NCI-H774 (cell line): ENCODE measurements around the gene GLB1L3.
"Not testable (repeated sequence)": the region's sequence is repeated elsewhere in the genome, so short reads cannot be mapped to it uniquely, and the experiment has no call there.

Experiments
- DNase-seq: peaks from one replicate; lab custom pipeline; 2025; lab: John Stamatoyannopoulos, UW

The GLB1L3 gene

DNA sequence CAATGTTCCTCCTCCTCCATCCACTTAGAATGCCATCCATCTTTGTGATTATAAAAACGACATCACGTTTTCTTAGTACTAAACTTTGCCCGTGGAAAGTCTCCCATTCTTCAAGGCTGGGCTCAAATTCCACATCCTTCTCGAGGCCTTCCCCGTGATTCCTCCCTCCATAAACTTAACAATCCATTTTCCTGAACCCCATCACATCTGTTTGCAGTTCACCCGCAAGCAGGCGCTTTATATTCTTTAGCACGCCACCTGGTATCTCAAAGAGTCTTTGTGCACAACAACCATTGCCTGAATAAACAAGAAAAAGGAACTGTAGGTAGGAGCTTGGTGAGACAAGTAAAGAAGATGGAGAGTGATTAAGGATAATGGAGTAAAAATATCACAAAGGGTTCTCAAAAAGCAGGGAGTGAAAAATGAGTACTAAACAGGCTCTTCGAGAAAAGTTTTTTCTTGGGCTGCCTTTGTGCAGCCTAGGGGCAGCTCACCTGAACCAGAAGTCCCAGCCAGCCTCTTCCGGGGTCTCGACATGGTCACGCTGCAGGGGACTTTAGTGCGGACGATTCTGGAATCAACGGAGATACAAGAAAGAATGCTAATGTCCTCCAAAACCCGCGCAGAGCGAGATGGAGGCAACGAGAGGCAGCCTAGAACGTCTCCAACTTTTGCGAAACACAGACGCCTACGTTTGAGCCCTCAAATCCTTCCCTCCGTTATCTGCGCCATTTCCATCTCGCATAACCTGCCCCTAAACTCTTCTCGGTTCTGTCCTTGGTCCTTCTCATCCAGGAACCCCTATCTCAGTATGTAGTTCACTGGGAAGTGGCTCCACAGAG lies 23.6 kb upstream of the GLB1L3 start:
- DNase-seq: no peak

- DNase-seq: peak; percentile 98
Observed at GRCh38 chr11:134253188-134253993, 22.8 kb upstream of the GLB1L3 start, which contains the start of the genes ACAD8 and THYN1. ACAD8 (plus strand) TSS chr11:134253568; CDS start chr11:134253601, 33 bp downstream. THYN1 (minus strand) TSS chr11:134253352; CDS start chr11:134252882, 470 bp downstream.

DNA sequence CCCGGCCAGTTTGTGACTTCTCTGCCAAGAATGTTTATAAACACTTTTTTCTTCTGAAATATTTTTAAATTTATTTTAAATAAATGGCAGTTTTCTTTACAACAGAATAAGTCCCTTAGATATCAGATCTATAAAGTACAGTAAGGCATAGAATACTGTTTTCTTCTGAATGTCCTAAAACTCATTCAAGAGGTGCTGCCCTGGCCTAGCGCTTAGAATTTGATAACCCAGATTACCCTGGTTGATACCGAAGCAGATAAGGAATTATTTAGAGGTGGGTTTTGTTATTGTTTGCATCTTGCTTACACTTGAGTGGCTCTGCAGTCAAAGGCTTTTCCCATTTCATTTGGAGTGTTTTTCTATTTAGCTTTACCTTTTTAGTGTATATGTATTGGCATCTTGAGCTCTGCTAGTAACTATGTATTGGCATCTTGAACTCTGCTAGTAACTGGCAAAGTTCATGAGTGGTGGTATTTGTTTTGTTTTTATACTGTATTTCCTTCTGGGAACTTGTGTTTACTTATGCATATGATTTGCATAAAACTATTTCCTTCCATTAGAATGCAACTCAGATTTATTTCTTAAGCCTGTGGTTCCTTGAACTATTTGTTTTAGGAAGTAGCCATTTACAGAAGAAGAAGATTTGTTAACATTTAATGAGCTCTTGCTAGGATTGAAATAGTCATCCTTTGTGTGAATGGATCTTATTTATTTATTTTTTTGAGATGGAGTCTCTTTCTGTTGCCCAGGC lies 21.6 kb upstream of the GLB1L3 start:
- no peak for DNase-seq

DNA sequence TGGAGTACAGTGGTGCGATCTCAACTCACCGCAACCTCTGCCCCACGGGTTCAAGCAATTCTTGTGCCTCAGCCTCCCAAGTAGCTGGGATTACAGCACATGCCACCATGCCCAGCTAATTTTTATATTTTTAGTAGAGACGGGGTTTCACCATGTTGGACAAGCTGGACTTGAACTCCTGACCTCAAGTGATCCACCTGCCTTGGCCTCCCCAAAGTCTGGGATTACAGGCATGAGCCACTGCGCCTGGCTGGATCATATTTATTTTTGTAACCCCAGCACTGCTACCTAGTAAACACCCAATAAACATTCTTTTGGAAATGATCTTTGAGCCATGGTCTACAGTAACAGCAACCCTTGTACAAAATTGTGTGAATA lies 21.0 kb upstream of the GLB1L3 start:
- not testable (repeated sequence) for DNase-seq

GRCh38 chr11:134257101-134257500 lies 19.1 kb upstream of the GLB1L3 start:
- no peak for DNase-seq

GRCh38 chr11:134258577-134258976 lies 17.6 kb upstream of the GLB1L3 start:
- no peak for DNase-seq

DNA sequence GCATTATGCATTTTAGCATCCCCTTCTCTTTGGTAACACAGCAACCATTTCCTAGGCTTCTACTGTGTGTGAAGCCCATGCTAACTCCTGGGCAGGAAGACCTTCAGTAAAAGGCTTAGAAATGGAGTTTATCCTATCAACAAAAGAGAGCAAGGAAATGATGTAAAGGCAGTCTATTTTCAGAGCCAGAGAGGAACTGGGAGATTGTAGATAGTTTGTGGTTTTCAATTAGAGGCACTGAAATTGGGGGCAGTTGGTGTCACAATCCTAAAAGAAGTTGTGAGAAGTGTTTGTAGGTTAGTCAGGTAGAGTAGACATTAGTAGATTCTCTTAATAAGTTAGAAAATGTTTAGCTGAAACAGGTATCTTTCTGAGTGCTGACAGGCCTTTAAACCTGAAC lies 15.7 kb upstream of the GLB1L3 start:
- DNase-seq: no peak

DNA sequence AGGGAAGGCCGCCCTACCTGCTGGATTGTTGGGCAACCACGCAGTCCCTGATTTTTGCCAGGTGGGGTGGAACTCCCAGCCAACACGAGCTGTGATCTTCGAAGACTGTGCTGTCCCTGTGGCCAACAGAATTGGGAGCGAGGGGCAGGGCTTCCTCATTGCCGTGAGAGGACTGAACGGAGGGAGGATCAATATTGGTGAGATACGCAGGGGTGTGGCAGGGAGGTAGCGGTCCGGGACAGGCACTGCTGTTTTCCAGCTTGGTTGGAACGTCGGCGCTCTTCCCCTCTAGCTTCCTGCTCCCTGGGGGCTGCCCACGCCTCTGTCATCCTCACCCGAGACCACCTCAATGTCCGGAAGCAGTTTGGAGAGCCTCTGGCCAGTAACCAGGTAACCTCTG lies 15.2 kb upstream of the GLB1L3 start:
- no peak for DNase-seq

DNA sequence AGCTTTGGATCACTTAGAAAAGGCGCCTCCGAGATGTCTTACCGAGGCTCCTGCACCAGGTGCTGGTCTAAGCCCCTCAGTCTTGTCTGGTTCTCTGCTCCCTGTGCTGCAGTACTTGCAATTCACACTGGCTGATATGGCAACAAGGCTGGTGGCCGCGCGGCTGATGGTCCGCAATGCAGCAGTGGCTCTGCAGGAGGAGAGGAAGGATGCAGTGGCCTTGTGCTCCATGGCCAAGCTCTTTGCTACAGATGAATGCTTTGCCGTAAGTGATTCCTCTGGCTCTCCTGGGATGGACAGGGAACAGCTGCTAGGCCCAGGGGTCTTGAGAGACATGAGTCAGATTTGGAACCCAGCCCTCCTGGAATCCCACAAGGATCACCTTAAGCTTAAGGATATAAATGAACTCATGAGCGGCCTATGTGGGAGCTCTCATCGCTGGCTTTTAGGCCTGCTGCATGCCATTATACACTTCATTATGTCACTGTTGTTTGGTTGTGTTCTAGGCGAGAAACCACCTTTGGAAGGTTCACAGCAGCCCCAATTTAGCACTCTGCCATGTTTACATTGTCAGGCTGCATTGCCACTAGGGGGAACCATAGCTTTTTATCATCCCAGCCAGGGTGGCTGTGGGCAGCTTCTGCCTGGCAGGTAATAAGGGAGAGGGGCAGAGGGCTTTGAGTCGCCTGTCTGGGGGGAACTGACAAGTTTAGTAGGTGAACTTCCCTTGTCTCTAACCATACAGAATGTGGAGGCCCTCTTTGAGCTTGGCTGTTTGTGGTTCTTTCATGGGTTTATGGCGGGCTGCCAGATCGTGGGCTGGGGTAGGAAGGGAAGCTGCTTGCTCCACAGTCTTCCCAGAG lies 14.3 kb upstream of the GLB1L3 start:
- no peak for DNase-seq

GRCh38 chr11:134264966-134265764 lies 11.0 kb upstream of the GLB1L3 start:
- DNase-seq: no peak

- no peak for DNase-seq
Observed at GRCh38 chr11:134266440-134266839, 9.7 kb upstream of the GLB1L3 start.

- DNase-seq: no peak
Observed at GRCh38 chr11:134266841-134267251, 9.3 kb upstream of the GLB1L3 start.

- no peak for DNase-seq
Observed at GRCh38 chr11:134267461-134267860, 8.7 kb upstream of the GLB1L3 start.

DNA sequence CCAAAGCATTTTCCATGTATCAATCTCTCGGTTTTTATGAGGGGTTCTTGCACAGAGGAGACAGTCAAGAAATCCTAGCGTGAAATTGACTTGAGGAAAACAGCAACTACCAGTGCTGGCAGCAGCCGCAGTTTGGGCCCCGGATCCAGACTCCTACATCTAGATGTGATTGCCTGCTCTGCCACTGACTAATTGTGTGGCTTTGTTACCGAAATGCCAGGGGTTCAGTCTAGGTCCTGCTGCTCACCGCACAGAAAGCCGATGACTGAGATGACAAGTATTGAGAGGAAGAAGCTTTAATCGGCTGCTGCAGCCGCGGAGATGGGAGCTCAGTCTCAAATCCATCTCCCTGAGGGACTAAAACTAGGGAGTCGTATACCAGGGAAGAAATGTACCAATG lies 8.2 kb upstream of the GLB1L3 start:
- no peak for DNase-seq

- DNase-seq: no peak
Observed at GRCh38 chr11:134270250-134270714, 5.9 kb upstream of the GLB1L3 start.

DNA sequence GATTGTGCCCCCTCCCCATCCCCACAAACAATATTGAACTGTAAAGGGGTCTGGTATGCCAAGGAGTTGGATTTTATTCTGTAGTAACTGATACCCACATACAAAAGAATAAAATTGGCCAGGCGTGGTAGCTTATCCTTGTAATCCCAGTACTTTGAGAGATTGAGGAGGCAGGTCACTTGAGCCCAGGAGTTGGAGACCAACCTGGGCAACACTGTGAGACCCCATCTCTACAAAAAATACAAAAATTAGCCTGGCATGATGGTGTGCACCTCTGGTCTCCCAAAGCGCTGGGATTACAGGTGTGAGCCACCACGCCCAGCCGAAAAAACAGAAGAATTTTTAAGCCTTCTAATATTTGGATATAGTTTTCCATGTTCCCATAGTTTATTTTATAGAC lies 4.2 kb upstream of the GLB1L3 start:
- no peak for DNase-seq

DNA sequence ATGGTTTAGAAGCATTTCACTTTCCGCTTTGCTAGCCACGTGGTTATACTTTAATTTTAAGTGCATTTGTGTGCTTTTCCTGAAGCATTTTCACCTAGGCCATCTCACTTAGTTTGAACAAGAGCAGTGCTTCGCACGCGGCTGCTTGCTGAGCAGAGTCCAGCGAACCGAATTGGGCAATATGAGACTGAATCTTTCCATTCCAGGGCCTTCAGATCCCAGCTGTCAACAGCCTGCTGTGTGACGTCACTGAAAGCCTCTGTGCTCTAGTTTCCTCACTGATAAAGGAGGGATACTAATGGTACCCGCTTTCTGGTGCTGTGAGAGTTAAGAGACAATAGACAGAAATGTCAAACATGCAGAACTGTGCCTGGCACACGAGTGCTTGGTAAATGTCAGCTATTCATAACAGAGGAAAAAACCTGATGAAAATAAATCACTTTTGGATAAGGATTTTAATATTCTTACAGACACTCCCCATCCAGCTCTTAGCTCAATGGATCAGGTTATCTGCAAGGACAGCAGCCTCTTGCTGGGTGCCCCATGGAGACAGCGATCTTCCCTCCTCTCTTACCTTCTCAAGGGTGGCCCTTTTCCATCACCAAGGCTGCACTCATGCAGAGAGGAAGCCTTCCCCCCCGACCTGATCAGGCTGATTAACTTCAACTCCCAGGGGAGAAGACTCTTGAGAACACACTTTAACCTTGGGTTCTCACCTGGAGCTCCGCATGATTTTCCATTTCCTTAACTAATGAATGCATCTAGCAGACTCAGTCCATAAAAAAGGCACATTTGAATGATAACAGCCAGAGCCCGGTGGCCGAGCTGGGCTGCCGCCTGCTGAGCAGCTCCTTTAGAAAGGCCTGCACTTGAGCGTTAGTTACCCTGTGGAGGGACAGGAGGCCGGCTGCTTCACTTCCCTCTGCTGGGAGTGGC lies 3.5 kb upstream of the GLB1L3 start:
- DNase-seq: no peak

DNA sequence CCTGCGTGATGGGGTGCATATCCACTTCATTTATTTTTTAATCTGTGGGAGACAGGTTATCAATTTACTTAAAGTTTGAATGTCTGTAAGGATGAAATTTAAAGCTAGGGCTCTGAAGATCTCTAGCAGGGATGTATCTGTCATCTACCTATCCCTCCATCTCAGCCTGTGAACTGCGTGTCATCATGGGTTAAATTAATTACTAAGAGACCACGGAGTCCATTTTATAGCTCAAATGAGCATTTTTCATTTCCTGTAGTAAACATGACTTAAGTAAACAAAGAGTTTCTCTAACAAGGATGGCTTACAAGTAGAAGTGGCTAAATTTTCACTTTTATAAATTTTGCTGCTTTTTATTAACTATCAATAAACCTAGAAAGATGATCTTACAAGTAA lies 2.9 kb upstream of the GLB1L3 start:
- DNase-seq: no peak

GRCh38 chr11:134275188-134275533 lies 1.0 kb upstream of the GLB1L3 start:
- DNase-seq: no peak
